ENCODE measurements around the gene SLC35E3. TPM values are rescaled to one million over a fixed set of nuclear protein-coding genes. Genes with fewer than 3 reads are reported as not detected.

The SLC35E3 gene
- polyA plus RNA-seq, 1 of the 3 experiments (the other 2 are of a cell fraction): 5.7 TPM

- 95% methylated on average over 15 of the region's 15 CpGs for WGBS (ENCODE audit: low lambda C conversion rate)
- ChIA-PET POLR2A (interaction anchor here (1.1 kb wide), 1 partner anchor 12 kb away, joined by 4 read pairs; the partner anchor contains the start of gene MDM2), CTCF (interaction anchor here (1.6 kb wide), 1 partner anchor 10 kb away, joined by 3 read pairs; no protein-coding TSS in a partner anchor)
Observed at GRCh38 chr12:68796399-68796798, 50.4 kb downstream of the SLC35E3 start.

DNA sequence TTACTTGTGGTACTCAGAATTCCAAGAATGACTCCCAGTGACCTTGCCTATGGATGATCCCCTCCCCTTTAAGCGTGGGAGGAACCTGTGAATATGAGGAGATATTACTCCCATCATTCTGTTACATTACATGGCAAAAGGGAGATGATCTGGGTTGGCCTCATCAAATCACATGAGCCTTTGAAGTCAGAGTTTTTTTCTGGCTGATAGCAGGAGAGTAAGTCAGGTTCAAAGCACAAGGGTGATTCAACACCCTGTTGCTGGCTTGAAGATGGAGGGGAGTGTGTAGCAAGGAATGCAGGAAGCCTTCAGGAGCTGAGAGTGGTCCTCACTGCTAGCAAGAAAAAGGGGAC lies 52.9 kb downstream of the SLC35E3 start:
- TF ChIP-seq GABPA (IDR thresholded peaks at IDR 0.05; ENCODE audit: low read depth): no peak
- TF ChIP-seq, protein P1, sequence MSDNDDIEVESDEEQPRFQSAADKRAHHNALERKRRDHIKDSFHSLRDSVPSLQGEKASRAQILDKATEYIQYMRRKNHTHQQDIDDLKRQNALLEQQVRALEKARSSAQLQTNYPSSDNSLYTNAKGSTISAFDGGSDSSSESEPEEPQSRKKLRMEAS (IDR thresholded peaks at IDR 0.05; ENCODE audit: low read depth): no peak
- no peak for TF ChIP-seq RCOR1 (IDR thresholded peaks at IDR 0.05; ENCODE audit: low read length)
- TF ChIP-seq MXI1 (IDR thresholded peaks at IDR 0.05; ENCODE audit: low read depth, low read length): no peak
- TF ChIP-seq, protein P2, sequence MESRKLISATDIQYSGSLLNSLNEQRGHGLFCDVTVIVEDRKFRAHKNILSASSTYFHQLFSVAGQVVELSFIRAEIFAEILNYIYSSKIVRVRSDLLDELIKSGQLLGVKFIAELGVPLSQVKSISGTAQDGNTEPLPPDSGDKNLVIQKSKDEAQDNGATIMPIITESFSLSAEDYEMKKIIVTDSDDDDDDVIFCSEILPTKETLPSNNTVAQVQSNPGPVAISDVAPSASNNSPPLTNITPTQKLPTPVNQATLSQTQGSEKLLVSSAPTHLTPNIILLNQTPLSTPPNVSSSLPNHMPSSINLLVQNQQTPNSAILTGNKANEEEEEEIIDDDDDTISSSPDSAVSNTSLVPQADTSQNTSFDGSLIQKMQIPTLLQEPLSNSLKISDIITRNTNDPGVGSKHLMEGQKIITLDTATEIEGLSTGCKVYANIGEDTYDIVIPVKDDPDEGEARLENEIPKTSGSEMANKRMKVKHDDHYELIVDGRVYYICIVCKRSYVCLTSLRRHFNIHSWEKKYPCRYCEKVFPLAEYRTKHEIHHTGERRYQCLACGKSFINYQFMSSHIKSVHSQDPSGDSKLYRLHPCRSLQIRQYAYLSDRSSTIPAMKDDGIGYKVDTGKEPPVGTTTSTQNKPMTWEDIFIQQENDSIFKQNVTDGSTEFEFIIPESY (IDR thresholded peaks at IDR 0.05; ENCODE audit: borderline replicate concordance, low read depth): no peak
- TF ChIP-seq ELF1 (IDR thresholded peaks at IDR 0.05): no peak
- no peak for TF ChIP-seq TAF1 (IDR thresholded peaks at IDR 0.05; ENCODE audit: borderline replicate concordance, low read depth, low read length)
- TF ChIP-seq JUND (IDR thresholded peaks at IDR 0.05): no peak
- TF ChIP-seq FOSL2 (IDR thresholded peaks at IDR 0.05; ENCODE audit: borderline replicate concordance, low read depth): no peak
- no peak for TF ChIP-seq YY1 (IDR thresholded peaks at IDR 0.05; ENCODE audit: low read depth)
- TF ChIP-seq GATA2 (CRISPR knock-in tag; IDR thresholded peaks at IDR 0.05): no peak
- no peak for TF ChIP-seq TCF12 (IDR thresholded peaks at IDR 0.05)
- no peak for TF ChIP-seq FOXM1 (IDR thresholded peaks at IDR 0.05; ENCODE audit: low read depth)
- no peak for TF ChIP-seq RXRA (IDR thresholded peaks at IDR 0.05; ENCODE audit: borderline replicate concordance, low read depth)
- no peak for TF ChIP-seq NFIC (IDR thresholded peaks at IDR 0.05; ENCODE audit: borderline replicate concordance)
- no peak for TF ChIP-seq TEAD4 (IDR thresholded peaks at IDR 0.05; ENCODE audit: borderline replicate concordance, insufficient read depth)
- TF ChIP-seq, protein P3, sequence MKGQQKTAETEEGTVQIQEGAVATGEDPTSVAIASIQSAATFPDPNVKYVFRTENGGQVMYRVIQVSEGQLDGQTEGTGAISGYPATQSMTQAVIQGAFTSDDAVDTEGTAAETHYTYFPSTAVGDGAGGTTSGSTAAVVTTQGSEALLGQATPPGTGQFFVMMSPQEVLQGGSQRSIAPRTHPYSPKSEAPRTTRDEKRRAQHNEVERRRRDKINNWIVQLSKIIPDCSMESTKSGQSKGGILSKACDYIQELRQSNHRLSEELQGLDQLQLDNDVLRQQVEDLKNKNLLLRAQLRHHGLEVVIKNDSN (IDR thresholded peaks at IDR 0.05; ENCODE audit: borderline replicate concordance, low read depth): no peak

More at GRCh38 chr12:68796399-68796798, 50.4 kb downstream of the SLC35E3 start:
- H3K36me3 ChIP-seq (replicated peaks in 1 of 2; ENCODE audit: control insufficient read depth in 1 of 2, insufficient read depth in 2 of 2, low read length in 1 of 2): no peaks in the 10 kb centered on the region
- H3K4me2 ChIP-seq: no peak overlapping the region
- no peak overlapping the region for H3K4me3 ChIP-seq (ENCODE audit: low read depth in 2 of 2, low read length in 1 of 2)
- no peak overlapping the region for H3K27ac ChIP-seq (ENCODE audit: low read depth in 2 of 2, low read length in 1 of 2)
- H3K9me2 ChIP-seq: no peaks in the 10 kb centered on the region
- H3K27me3 ChIP-seq (ENCODE audit: insufficient read depth): no peaks in the 10 kb centered on the region
- no peak overlapping the region for H3K9ac ChIP-seq
- H3K9me3 ChIP-seq: no peaks in the 10 kb centered on the region
- no peaks in the 10 kb centered on the region for H3K79me2 ChIP-seq (ENCODE audit: insufficient read depth)
- H4K20me1 ChIP-seq (ENCODE audit: insufficient read depth): no peaks in the 10 kb centered on the region
- no peak for DNase-seq
- TF ChIP-seq MXI1 (IDR thresholded peaks at IDR 0.05; ENCODE audit: low read depth, low read length) (no peak), RCOR1 (IDR thresholded peaks at IDR 0.05; ENCODE audit: low read length) (no peak), TAF1 (IDR thresholded peaks at IDR 0.05; ENCODE audit: borderline replicate concordance, low read depth, low read length) (no peak), CHD2 (IDR thresholded peaks at IDR 0.05; ENCODE audit: low read length, partially characterized antibody) (no peak)
- TF ChIP-seq, protein P2 (IDR thresholded peaks at IDR 0.05; ENCODE audit: borderline replicate concordance, low read depth): no peak
- H2AFZ ChIP-seq (ENCODE audit: low read depth): no peak overlapping the region
- peaks cover 6% of the 10 kb centered on the region for H3F3A ChIP-seq (replicated peaks; ENCODE audit: insufficient read depth)
- H3K4me1 ChIP-seq (ENCODE audit: control insufficient read depth in 1 of 2, insufficient read depth in 2 of 2, low read depth in 1 of 2, low read length in 1 of 2): no peaks in the 10 kb centered on the region

More for the DNA sequence above, 52.9 kb downstream of the SLC35E3 start:
- H3K27me3 ChIP-seq (ENCODE audit: insufficient read depth): no peaks in the 10 kb centered on the region
- WGBS (ENCODE audit: low lambda C conversion rate): 89% methylated on average over 1 of the region's 1 CpG
- no peaks in the 10 kb centered on the region for H3K36me3 ChIP-seq (replicated peaks in 1 of 2; ENCODE audit: control insufficient read depth in 1 of 2, insufficient read depth in 2 of 2, low read length in 1 of 2)
- POLR2A ChIA-PET: no interaction called here
- H3K4me3 ChIP-seq (ENCODE audit: low read depth in 2 of 2, low read length in 1 of 2): no peak overlapping the region
- DNase-seq: no peak
- CTCF ChIA-PET: interaction anchor here (1.4 kb wide), 1 partner anchor 18 kb away, joined by 4 read pairs; no protein-coding TSS in a partner anchor
- no peak overlapping the region for H2AFZ ChIP-seq (ENCODE audit: low read depth)
- H3K4me2 ChIP-seq: no peak overlapping the region
- no peaks in the 10 kb centered on the region for H3K4me1 ChIP-seq (ENCODE audit: control insufficient read depth in 1 of 2, insufficient read depth in 2 of 2, low read depth in 1 of 2, low read length in 1 of 2)
- H3K79me2 ChIP-seq (ENCODE audit: insufficient read depth): no peaks in the 10 kb centered on the region
- H3K9me2 ChIP-seq: no peaks in the 10 kb centered on the region
- H4K20me1 ChIP-seq (ENCODE audit: insufficient read depth): no peaks in the 10 kb centered on the region
- no peak overlapping the region for H3K27ac ChIP-seq (ENCODE audit: low read depth in 2 of 2, low read length in 1 of 2)
- H3F3A ChIP-seq (replicated peaks; ENCODE audit: insufficient read depth): peaks cover 6% of the 10 kb centered on the region
- no peak overlapping the region for H3K9ac ChIP-seq
- no peaks in the 10 kb centered on the region for H3K9me3 ChIP-seq
